ENCODE measurements around the gene TRIM24.

- TF ChIP-seq YY1 (IDR thresholded peaks at IDR 0.05; ENCODE audit: low read depth) (no peak), CTCF (IDR thresholded peaks at IDR 0.05) (no peak), ZBTB33 (IDR thresholded peaks at IDR 0.05; ENCODE audit: borderline replicate concordance, low read depth) (no peak), RCOR1 (IDR thresholded peaks at IDR 0.05; ENCODE audit: low read length) (no peak), JUND (IDR thresholded peaks at IDR 0.05) (no peak)
Measured at GRCh38 chr7:138455609-138456008, 4.5 kb upstream of the TRIM24 start.

Measured in SK-N-SH (cell line).